T-cell (primary cell): Measurements from ENCODE around the gene NWD2. TPM values are rescaled to one million over a fixed set of nuclear protein-coding genes. Genes with fewer than 3 reads are reported as not detected.

ENCODE experiments used
- ATAC-seq, 4 experiments: fragments of 200-7000 bp in 3 of 4; fragments of 150-1000 bp in 1 of 4; cut with Tn5 transposase; replicated peaks in 1 of 4; 1 replicate in 3 of 4; 2 replicates in 1 of 4; pipeline ENCODE4 v1.10.0; 2021; ENCODE audit warnings: moderate library complexity in 3 of 4, mild to moderate bottlenecking in 2 of 4, moderate number of reproducible peaks in 1 of 4
- CTCF ChIA-PET, 2 donors: fragments of 300-600 bp; sonication (Branson Sonifier 250); formaldehyde crosslinking; loops; one replicate each; lab custom pipeline; 2022; ENCODE audit warnings: antibody characterized with exemption in 2 of 2; lab: Charles Lee
- POLR2A ChIA-PET, 2 donors: fragments of 300-600 bp; sonication (Branson Sonifier 250); formaldehyde crosslinking; loops; one replicate each; lab custom pipeline; 2022; ENCODE audit warnings: antibody characterized with exemption in 2 of 2; lab: Charles Lee
- DNase-seq, 35 experiments: peaks; one replicate each; pipeline versions ENCODE4 v3.0.0 to v3.0.0-alpha.2; 2013 to 2023
- H3K27ac ChIP-seq: one replicate; pipeline ENCODE4 v1.5.1; 2013; ENCODE audit warnings: low read length
- H3K27me3 ChIP-seq, 2 experiments: replicated peaks in 1 of 2; 1 replicate in 1 of 2; 2 replicates in 1 of 2; pipeline versions ENCODE4 v1.6.1 to v1.7.0; 2013; ENCODE audit warnings: low read length in 1 of 2, mixed read lengths in 1 of 2; ENCODE audit not compliant: control insufficient read depth in 2 of 2, insufficient read depth in 2 of 2; ENCODE audit errors: extremely low read depth in 1 of 2
- H3K36me3 ChIP-seq, 2 donors: 1 replicate in 1 of 2; 2 replicates in 1 of 2; pipeline versions ENCODE4 v1.6.1 to v1.7.0; 2013; ENCODE audit warnings: low read length in 1 of 2; ENCODE audit not compliant: control insufficient read depth in 2 of 2, insufficient read depth in 1 of 2; ENCODE audit errors: extremely low read depth in 1 of 2
- H3K4me1 ChIP-seq, 2 experiments: 1 replicate in 1 of 2; 2 replicates in 1 of 2; pipeline versions ENCODE4 v1.6.1 to v1.7.0; 2013; ENCODE audit warnings: low read length in 2 of 2, mixed read lengths in 1 of 2; ENCODE audit not compliant: insufficient read depth in 2 of 2, control insufficient read depth in 1 of 2; ENCODE audit errors: extremely low read depth in 1 of 2
- H3K4me3 ChIP-seq, 2 donors: 1 replicate in 1 of 2; 2 replicates in 1 of 2; pipeline versions ENCODE4 v1.5.1 to v1.7.0; 2013; ENCODE audit warnings: mild to moderate bottlenecking in 2 of 2, low read length in 1 of 2, moderate library complexity in 1 of 2; ENCODE audit not compliant: control insufficient read depth in 1 of 2; ENCODE audit errors: extremely low read depth in 1 of 2
- H3K9me3 ChIP-seq: 2 replicates; pipeline ENCODE4 v1.7.0; 2013
- H3K27ac Mint-ChIP-seq, 2 donors: one replicate each; pipeline ENCODE4 v1.8.0; 2020 to 2021; ENCODE audit warnings: mild to moderate bottlenecking in 2 of 2, mixed read lengths in 2 of 2
- H3K27me3 Mint-ChIP-seq, 2 donors: one replicate each; pipeline ENCODE4 v1.8.0; 2021 to 2022; ENCODE audit warnings: mixed read lengths in 2 of 2
- H3K36me3 Mint-ChIP-seq: one replicate; pipeline ENCODE4 v1.8.0; 2021; ENCODE audit warnings: mixed read lengths
- H3K4me1 Mint-ChIP-seq, 3 donors: one replicate each; pipeline ENCODE4 v1.8.0; 2020 to 2022; ENCODE audit warnings: mixed read lengths in 3 of 3, mild to moderate bottlenecking in 1 of 3
- H3K4me3 Mint-ChIP-seq, 3 donors: one replicate each; pipeline ENCODE4 v1.8.0; 2020 to 2022; ENCODE audit warnings: mild to moderate bottlenecking in 3 of 3, mixed read lengths in 3 of 3, moderate library complexity in 3 of 3
- H3K9me3 Mint-ChIP-seq, 3 donors: one replicate each; pipeline ENCODE4 v1.8.0; 2020 to 2022; ENCODE audit warnings: mixed read lengths in 3 of 3
- WGBS: methylation state at CpG from one replicate; pipeline ENCODE4 v1.1.5; 2013; ENCODE audit warnings: missing lambda C conversion rate; ENCODE audit not compliant: insufficient coverage; 5-methylcytosine and 5-hydroxymethylcytosine counted together
- total RNA-seq, 35 experiments: library from RNA in 6 of 35; stranded (reverse) in 6 of 35; fragments of 120-200 nt in 1 of 35; gene quantifications; one replicate each; pipeline versions ENCODE4 v1.2.1 to v1.2.4 and lab custom pipeline; 2013 to 2026

Gene NWD2
- total RNA-seq, 5 donors from 2014 or later (not counting 1 experiment from before 2014, with no cell fraction given), result not detected

DNA sequence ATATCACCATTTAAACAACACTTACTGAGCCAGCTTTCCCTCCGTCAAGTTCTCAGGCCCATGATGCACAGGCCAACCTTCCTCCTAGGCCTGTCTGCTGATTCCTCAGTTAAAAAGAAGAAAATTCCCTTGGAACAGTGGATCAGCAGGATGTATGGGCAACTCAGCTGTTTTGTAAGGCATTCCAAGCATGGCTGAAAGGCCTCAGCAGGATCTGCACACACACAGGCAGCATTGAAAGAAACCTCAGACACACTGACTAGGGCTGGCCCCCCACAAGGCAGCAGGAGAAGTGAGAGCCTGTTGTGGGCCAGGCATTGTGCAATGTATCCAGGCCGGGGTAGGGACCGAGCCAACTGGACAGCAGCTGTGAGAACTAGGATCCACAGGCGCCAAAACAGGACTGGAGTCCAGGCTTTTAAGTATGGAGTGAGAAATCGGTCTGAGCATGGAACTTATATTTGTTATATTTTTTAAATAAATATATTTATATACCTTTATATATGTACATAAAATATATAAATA, 171.4 kb downstream of the NWD2 start:
- no CpG with 5 or more reads among the region's 5 CpGs for WGBS
- ATAC-seq, result no peak
- Histone ChIP-seq H3K27me3 (peaks cover 0 to 5% of the 10 kb centered on the region in 2 experiments), H3K4me1 (no peaks in the 10 kb centered on the region), H3K27ac (no peak overlapping the region), H3K4me3 (no peak overlapping the region), H3K9me3 (no peaks in the 10 kb centered on the region), H3K36me3 (no peaks in the 10 kb centered on the region)
- POLR2A ChIA-PET, result no interaction called here
- Mint-ChIP-seq H3K27ac (no peak overlapping the region), H3K4me3 (no peak overlapping the region), H3K36me3 (no peaks in the 10 kb centered on the region), H3K4me1 (no peaks in the 10 kb centered on the region), H3K9me3 (peaks cover 0 to 10% (median 3%) of the 10 kb centered on the region in 3 donors), H3K27me3 (peaks cover 4 to 6% of the 10 kb centered on the region in 2 donors)
- no peak for DNase-seq
- CTCF ChIA-PET, result no interaction called here

DNA sequence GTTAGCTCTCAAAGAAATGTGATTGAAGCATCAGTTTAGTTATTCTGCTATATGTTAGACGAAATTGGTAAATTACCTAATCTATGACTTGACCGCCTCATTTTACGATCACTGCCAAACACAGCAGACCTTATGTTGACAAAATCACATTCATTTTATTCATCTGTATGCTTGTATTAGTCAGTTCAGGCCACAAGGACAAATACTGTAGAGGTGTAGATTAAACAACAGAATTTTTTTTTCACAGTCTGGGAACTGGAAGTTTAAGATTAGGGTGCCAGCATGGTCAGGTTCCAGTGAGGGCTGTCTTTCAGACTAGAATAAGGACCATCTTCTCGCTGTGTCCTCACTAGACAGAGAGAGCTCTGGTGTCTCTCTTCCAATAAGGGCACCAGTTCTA, 177.1 kb downstream of the NWD2 start:
- no peak overlapping the region for H3K4me3 ChIP-seq
- ChIA-PET POLR2A (no interaction called here), CTCF (interaction anchor here in 1 of 2 donors (0.7 kb wide), 1 partner anchor 26 kb away, joined by 3 read pairs; no protein-coding TSS in a partner anchor)
- H3K27ac ChIP-seq, result no peak overlapping the region
- no peak overlapping the region for H3K4me3 Mint-ChIP-seq
- no peaks in the 10 kb centered on the region for H3K36me3 ChIP-seq
- peaks cover 0 to 4% (median 3%) of the 10 kb centered on the region in 3 donors for H3K9me3 Mint-ChIP-seq
- no peaks in the 10 kb centered on the region for H3K9me3 ChIP-seq
- H3K27me3 ChIP-seq, result no peaks in the 10 kb centered on the region
- ATAC-seq (no peak), DNase-seq (no peak)
- no peaks in the 10 kb centered on the region for H3K4me1 ChIP-seq
- no peaks in the 10 kb centered on the region for H3K4me1 Mint-ChIP-seq
- no peak overlapping the region for H3K27ac Mint-ChIP-seq
- no CpG with 5 or more reads among the region's 4 CpGs for WGBS
- H3K27me3 Mint-ChIP-seq, result peaks cover 11 to 20% of the 10 kb centered on the region in 2 donors
- no peaks in the 10 kb centered on the region for H3K36me3 Mint-ChIP-seq

DNA sequence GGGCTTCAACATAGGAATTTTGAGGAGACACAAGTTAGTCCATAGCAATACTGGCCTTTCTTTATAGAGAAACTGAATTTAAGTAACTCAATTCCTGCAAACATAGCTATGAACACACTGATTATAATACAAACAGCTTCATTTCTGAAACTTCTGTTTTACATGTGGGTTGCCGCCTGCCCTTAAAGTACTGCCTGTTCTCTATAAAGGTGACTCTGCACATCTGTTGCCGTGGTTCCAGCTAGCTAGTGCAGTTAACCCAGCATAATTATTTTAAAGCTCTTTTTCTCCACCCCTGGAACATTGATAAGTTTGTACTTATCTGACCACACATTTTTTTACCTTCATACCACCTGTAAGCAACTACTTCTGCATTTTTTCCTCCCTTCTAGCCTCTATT, 177.6 kb downstream of the NWD2 start:
- WGBS, result 67% methylated on average over 1 of the region's 2 CpGs
- Histone ChIP-seq H3K9me3 (no peaks in the 10 kb centered on the region), H3K4me1 (no peaks in the 10 kb centered on the region), H3K27me3 (no peaks in the 10 kb centered on the region), H3K4me3 (no peak overlapping the region), H3K27ac (no peak overlapping the region), H3K36me3 (no peaks in the 10 kb centered on the region)
- ChIA-PET POLR2A (no interaction called here), CTCF (interaction anchor here in 1 of 2 donors (0.7 kb wide), 1 partner anchor 27 kb away, joined by 3 read pairs; no protein-coding TSS in a partner anchor)
- peaks cover 0 to 4% (median 3%) of the 10 kb centered on the region in 3 donors for H3K9me3 Mint-ChIP-seq
- H3K27me3 Mint-ChIP-seq, result peaks cover 12 to 25% of the 10 kb centered on the region in 2 donors
- H3K4me3 Mint-ChIP-seq, result no peak overlapping the region
- no peak for DNase-seq
- no peak for ATAC-seq
- no peak overlapping the region for H3K27ac Mint-ChIP-seq
- no peaks in the 10 kb centered on the region for H3K4me1 Mint-ChIP-seq
- H3K36me3 Mint-ChIP-seq, result no peaks in the 10 kb centered on the region

DNA sequence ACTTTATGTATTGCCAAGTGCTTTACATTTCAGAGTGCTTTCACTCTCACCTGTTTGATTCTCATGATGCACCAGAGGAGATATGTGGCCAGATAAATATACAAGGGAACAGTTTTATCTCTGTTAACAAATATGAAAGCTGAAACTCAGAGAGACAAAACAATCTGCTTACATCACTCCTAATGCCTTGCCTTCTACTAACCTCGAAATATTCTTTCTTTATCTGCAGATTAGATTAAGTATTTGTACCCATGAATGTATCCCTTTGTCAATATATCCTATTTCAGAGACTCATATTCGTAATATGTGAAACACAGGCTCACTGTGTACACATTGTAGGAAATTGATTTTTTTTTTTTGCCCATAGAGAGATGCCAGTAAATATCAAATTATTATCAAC, 178.1 kb downstream of the NWD2 start:
- no CpG with 5 or more reads among the region's 2 CpGs for WGBS
- Mint-ChIP-seq H3K4me1 (no peaks in the 10 kb centered on the region), H3K36me3 (no peaks in the 10 kb centered on the region), H3K4me3 (no peak overlapping the region), H3K27ac (no peak overlapping the region), H3K27me3 (peaks cover 14 to 31% of the 10 kb centered on the region in 2 donors), H3K9me3 (peaks cover 0 to 4% (median 3%) of the 10 kb centered on the region in 3 donors)
- Histone ChIP-seq H3K27ac (no peak overlapping the region), H3K36me3 (no peaks in the 10 kb centered on the region), H3K27me3 (no peaks in the 10 kb centered on the region), H3K9me3 (no peaks in the 10 kb centered on the region), H3K4me3 (no peak overlapping the region), H3K4me1 (no peaks in the 10 kb centered on the region)
- POLR2A ChIA-PET, result no interaction called here
- ATAC-seq (no peak), DNase-seq (no peak)
- CTCF ChIA-PET, result no interaction called here

DNA sequence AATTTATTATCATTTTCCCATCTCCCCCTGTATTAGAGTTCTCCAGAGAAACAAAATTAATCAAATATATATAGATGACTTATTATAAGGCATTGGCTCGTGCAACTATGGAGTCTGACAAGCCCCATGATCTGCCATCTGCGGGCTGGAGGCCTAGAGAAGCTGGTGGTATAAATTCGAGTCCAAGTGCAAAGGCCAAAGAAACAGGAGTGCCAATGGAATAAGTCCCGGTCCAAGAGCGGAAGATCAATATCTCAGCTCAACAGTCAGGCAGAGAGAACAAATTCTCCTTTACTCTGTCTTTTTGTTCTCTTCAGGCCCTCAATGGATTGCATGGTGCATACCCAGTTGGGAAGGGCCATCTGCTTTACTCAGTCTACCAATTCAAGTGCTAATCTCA, 178.8 kb downstream of the NWD2 start:
- H3K27me3 ChIP-seq, result no peaks in the 10 kb centered on the region
- no peak for ATAC-seq
- no peak overlapping the region for H3K27ac Mint-ChIP-seq
- H3K27me3 Mint-ChIP-seq, result peaks cover 14 to 37% of the 10 kb centered on the region in 2 donors
- no peaks in the 10 kb centered on the region for H3K36me3 ChIP-seq
- no peaks in the 10 kb centered on the region for H3K9me3 ChIP-seq
- H3K4me1 ChIP-seq, result no peaks in the 10 kb centered on the region
- CTCF ChIA-PET, result no interaction called here
- H3K27ac ChIP-seq, result no peak overlapping the region
- no peak overlapping the region for H3K4me3 ChIP-seq
- H3K4me1 Mint-ChIP-seq, result no peaks in the 10 kb centered on the region
- WGBS, result 85% methylated on average over 4 of the region's 5 CpGs
- no peak overlapping the region for H3K4me3 Mint-ChIP-seq
- H3K36me3 Mint-ChIP-seq, result no peaks in the 10 kb centered on the region
- DNase-seq, result no peak
- POLR2A ChIA-PET, result no interaction called here
- H3K9me3 Mint-ChIP-seq, result peaks cover 0 to 4% (median 3%) of the 10 kb centered on the region in 3 donors

DNA sequence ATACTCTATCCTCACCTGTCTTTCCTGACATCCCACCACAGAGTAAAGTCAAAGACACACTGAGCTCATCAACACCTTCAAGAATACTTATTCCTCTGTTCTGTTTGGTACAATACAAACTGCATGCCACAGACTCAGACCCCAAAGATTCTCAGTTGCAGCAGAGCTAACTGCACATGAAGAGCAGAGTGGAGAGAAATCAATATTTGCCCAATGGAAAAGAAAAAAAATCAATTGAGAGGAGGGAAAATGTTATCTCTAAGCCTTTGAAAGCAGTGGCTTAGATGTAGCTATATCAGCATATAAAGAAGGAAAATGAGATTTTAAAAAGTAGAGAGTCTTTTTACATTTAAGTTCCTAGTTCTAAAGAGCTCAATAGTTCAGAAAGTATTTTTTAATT, 180.2 kb downstream of the NWD2 start:
- H3K4me1 Mint-ChIP-seq, result no peaks in the 10 kb centered on the region

More for the DNA sequence above, 180.2 kb downstream of the NWD2 start:
- Histone ChIP-seq H3K9me3 (no peaks in the 10 kb centered on the region), H3K36me3 (no peaks in the 10 kb centered on the region), H3K27me3 (peaks cover 0 to 3% of the 10 kb centered on the region in 2 experiments), H3K4me1 (no peaks in the 10 kb centered on the region), H3K4me3 (no peak overlapping the region), H3K27ac (no peak overlapping the region)
- ATAC-seq, result no peak
- ChIA-PET POLR2A (no interaction called here), CTCF (no interaction called here)
- Mint-ChIP-seq H3K9me3 (peaks cover 0 to 1% (median 0%) of the 10 kb centered on the region in 3 donors), H3K36me3 (no peaks in the 10 kb centered on the region), H3K4me3 (no peak overlapping the region), H3K27ac (no peak overlapping the region), H3K27me3 (peaks cover 14 to 37% of the 10 kb centered on the region in 2 donors)
- no peak for DNase-seq
